ENCODE data around the gene CRMP1.
"Not testable (repeated sequence)": the region's sequence is repeated elsewhere in the genome, so short reads cannot be mapped to it uniquely, and the experiment has no call there.

The CRMP1 gene

DNA sequence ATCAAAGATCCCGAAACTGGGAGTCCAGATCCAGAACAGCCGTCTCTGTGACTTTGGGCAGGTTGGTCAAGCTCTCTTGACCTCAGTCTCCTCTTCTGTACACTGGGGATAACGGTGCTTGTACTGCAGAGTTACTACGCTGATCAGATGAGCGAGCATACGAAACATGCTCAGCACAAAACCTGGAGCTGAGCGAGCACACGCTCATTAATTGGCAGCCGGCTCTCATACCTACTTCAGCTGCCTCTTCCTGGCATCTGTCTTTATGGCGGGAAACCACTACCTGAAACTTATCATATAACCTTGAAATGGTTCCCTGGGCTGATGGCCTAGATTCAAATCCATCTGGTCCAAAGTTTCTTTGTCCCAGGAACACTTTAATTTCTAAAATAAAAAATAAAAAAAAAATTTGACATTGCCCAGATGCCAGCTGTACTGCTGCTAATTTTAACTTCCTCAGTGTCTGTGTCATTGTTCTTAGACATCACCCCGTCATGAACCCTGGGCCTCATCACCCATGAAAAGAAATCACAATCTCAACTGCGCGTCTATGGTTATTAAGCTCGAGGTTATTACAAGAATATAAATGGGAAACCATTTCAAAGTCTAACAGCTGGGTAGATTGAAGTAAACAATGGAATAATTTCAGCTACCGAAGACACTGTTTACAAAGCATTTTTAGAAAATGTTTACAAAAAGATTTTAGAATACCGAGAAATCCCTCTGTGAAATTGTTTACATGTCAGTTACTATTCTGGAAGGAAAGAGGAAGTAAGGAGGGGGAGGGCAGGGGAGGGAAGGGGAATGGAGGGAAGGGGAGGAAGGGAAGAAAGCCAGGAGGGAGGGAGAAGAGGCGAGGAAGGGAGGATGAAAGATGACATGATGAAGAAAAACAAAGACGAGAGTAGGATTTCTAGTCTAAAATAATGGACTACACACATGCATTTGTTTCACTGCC is 49.0 kb downstream of the CRMP1 start:
- DNase-seq (ENCODE audit: low read depth): no peak
- TF ChIP-seq, protein P1, sequence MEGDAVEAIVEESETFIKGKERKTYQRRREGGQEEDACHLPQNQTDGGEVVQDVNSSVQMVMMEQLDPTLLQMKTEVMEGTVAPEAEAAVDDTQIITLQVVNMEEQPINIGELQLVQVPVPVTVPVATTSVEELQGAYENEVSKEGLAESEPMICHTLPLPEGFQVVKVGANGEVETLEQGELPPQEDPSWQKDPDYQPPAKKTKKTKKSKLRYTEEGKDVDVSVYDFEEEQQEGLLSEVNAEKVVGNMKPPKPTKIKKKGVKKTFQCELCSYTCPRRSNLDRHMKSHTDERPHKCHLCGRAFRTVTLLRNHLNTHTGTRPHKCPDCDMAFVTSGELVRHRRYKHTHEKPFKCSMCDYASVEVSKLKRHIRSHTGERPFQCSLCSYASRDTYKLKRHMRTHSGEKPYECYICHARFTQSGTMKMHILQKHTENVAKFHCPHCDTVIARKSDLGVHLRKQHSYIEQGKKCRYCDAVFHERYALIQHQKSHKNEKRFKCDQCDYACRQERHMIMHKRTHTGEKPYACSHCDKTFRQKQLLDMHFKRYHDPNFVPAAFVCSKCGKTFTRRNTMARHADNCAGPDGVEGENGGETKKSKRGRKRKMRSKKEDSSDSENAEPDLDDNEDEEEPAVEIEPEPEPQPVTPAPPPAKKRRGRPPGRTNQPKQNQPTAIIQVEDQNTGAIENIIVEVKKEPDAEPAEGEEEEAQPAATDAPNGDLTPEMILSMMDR (conservative IDR thresholded peaks at IDR 0.05; ENCODE audit: low read length): no peak
- H3K4me3 ChIP-seq (ENCODE audit: low read length): no peak overlapping the region

DNA sequence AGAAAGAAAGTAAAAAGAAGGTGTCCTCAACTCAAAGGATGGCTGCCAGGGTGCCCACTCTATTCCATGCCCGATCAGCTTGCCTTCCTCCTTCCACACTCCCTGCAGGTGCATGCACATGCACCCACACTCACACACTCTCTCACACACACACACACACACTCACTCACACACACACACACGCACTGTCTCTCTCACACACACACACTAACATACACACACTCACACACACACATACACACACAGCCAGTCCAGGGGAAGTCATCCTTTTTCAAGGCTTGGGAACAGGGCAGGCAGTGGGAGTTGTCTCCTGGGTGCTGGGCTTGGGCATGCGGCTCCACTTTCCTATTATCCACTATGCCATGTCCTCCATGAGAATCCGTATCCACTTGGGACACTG is 50.4 kb downstream of the CRMP1 start:
- no peak overlapping the region for H3K4me3 ChIP-seq (ENCODE audit: low read length)
- TF ChIP-seq, protein P1 (conservative IDR thresholded peaks at IDR 0.05; ENCODE audit: low read length): no peak
- DNase-seq (ENCODE audit: low read depth): no peak

DNA sequence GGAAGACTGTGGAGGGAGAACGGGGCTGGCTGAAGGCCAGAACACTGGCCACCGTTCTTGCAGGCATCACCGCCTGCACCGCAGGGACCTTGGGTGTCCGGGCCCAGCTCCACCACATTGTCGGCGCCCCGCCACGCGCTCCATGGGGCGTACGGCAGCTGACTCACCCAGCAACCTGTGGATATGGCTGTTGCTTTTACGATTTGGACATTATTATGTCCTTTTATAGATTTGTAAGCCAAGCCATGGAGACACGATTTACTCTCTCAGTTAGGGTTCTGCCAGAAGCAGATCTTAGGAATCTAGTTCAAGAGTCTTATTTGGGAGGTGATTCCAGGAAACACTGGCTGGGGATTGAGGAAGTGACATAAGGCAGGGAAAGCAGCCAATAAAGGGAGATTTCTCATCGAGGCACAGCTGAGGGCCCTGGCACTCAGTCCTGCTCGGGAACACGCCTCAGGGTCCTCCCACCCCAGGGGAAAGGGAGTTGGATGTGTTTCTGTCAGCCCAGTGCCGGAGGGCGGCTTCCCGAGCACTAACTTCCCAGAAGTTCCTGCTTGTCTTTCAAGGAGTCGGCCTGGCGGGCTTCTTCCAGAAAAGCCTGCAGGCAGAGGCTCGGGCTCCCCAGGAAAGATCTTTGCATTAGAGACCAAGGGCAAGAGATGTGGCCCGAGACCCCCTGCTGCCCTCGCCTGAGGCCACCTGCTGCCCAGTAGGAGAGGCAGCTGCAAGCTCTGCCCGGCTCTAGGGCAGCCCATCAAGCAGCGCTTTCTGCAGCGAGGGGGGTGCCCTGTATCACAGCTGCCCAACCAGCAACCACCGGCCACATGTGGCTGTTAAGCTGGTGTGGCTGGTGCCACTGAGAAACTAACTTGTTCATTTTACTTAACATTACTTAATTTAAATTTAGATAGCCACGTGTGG is 52.9 kb downstream of the CRMP1 start:
- H3K4me3 ChIP-seq (ENCODE audit: low read length): peak overlapping the region; percentile 29
- peak; percentile 53 for DNase-seq (ENCODE audit: low read depth)
- TF ChIP-seq, protein P1 (conservative IDR thresholded peaks at IDR 0.05; ENCODE audit: low read length): no peak

DNA sequence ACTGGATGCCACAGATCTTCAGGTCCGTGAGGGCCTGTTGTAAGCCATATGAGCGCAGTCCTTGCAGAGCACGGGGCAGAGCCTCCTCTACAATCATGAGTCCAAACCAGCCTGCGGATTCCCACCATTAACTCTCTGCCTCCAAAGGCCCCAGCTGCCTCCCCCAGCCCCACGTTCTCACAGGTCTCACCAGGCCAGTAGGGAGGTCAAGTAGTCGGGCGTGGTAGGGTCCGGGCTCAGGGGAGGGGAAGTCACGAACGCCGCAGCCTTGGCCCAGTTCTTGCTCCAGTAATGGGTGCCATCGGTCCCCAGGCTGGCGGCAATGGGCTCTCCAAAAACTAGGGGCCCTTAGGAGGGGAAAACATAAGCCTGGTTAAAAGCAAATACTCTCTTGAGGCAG is 53.6 kb downstream of the CRMP1 start:
- TF ChIP-seq, protein P1 (conservative IDR thresholded peaks at IDR 0.05; ENCODE audit: low read length): no peak
- H3K4me3 ChIP-seq (ENCODE audit: low read length): no peak overlapping the region

DNA sequence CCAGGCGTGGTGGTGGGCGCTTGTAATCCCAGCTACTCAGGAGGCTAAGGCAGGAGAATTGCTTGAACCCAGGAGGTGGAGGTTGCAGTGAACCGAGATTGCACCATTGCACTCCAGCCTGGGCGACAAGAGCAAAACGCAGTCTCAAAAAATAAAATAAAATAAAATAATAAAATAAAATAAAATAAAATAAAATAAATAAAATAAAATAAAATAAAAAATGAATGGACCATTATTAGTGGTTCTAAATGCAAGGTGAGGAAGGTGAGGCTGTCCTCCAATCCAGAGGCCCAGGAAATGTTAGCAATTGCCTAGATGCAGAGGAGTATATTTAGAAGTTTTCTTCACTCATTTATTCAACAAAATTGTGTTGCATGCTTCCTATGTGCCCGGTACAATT is 55.4 kb downstream of the CRMP1 start:
- not testable (repeated sequence) for DNase-seq (ENCODE audit: low read depth); H3K4me3 ChIP-seq (ENCODE audit: low read length)

More for the DNA sequence above, 53.6 kb downstream of the CRMP1 start:
- no peak for DNase-seq (ENCODE audit: low read depth)

DNA sequence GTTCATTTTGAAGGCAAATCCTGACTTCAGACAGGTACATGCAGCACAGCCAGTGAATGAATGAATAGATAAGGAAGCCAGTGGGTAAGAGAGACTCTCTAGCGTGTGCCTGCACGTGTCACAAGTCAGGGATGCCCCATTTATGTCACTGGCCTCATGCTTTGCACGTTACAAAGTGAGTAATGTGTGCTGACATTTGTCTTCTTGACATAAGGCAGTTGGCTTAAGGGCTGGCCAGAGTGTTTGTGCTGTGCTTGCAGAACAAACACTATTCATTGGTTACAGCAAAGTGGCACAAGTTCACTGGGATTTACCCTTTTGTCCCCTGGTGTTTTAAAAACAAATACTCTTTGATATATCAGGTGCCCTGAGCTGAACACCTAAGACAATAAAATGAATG is 55.9 kb downstream of the CRMP1 start:
- TF ChIP-seq, protein P1 (conservative IDR thresholded peaks at IDR 0.05; ENCODE audit: low read length): no peak
- DNase-seq (ENCODE audit: low read depth): no peak

DNA sequence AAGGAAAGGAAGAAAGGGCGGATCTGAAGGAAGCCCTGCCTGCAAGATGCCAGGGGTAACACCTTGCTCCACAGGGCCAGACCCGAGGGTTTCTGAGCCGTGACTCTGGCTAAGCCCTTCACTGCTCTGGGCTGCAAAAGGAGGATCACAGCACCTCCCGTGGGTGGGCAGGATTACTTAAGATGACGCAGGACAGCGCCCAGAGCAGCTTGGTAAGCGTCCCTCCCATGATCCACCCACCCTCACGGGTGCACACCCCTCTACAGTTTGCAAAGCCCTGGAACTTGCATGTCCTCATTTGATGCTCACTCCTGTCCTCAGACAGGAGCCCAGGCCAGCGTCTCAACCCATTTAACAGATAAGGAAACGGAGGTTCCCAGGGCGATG is 64.9 kb downstream of the CRMP1 start:
- no peak for DNase-seq (ENCODE audit: low read depth)
- TF ChIP-seq, protein P1 (conservative IDR thresholded peaks at IDR 0.05; ENCODE audit: low read length): no peak

More for the DNA sequence above, 55.9 kb downstream of the CRMP1 start:
- no peak overlapping the region for H3K4me3 ChIP-seq (ENCODE audit: low read length)

More for the DNA sequence above, 64.9 kb downstream of the CRMP1 start:
- H3K4me3 ChIP-seq (ENCODE audit: low read length): no peak overlapping the region

All from AG10803 (cell line).